IMR-90 (cell line): ENCODE measurements around the gene TOR2A. TPM values are rescaled to one million over a fixed set of nuclear protein-coding genes. Genes with fewer than 3 reads are reported as not detected.
A peak's percentile ranks its signal among the peaks of the same experiment; 100 is the strongest.

ENCODE experiments used
- ATAC-seq: fragments of 200-7000 bp; cut with Tn5 transposase; 2 replicates; pipeline ENCODE4 v1.9.1; 2020; ENCODE audit warnings: low read depth, mild to moderate bottlenecking, moderate library complexity
- BruUV-seq: library from RNA; stranded (reverse); fragments of 400-500 nt; replicated peaks from 2 replicates; lab custom pipeline; 2021; lab: Mats Ljungman, UMichigan
- CTCF ChIA-PET: fragments of 300-600 bp; formaldehyde crosslinking; extraction: SDS; loops from one replicate; lab custom pipeline; 2021; ENCODE audit warnings: antibody characterized with exemption; lab: Yijun Ruan, JAX
- POLR2A ChIA-PET: fragments of 300-600 bp; sonication (Branson Sonifier 250); formaldehyde crosslinking; loops from one replicate; lab custom pipeline; 2022; ENCODE audit warnings: antibody characterized with exemption; ENCODE audit not compliant: unreplicated experiment; lab: Charles Lee
- DNase-seq: peaks from one replicate; pipeline ENCODE4 v3.0.0; 2013
- H2AFZ ChIP-seq: replicated peaks from 2 replicates; pipeline ENCODE3; 2013; ENCODE audit warnings: low read length, mild to moderate bottlenecking; ENCODE audit not compliant: poor library complexity
- H2AK5ac ChIP-seq: 2 replicates; pipeline ENCODE4 v1.6.1; 2013; ENCODE audit warnings: low read depth, low read length, inconsistent platforms
- H2AK9ac ChIP-seq: replicated peaks from 2 replicates; pipeline ENCODE3; 2013; ENCODE audit warnings: mild to moderate bottlenecking, low read depth, low read length, moderate library complexity; ENCODE audit not compliant: poor library complexity
- H2BK120ac ChIP-seq: 2 replicates; pipeline ENCODE4 v1.6.1; 2013; ENCODE audit warnings: low read depth, low read length, inconsistent platforms
- H2BK15ac ChIP-seq: 3 replicates; pipeline ENCODE4 v1.6.1; 2013; ENCODE audit warnings: low read depth, low read length, inconsistent platforms
- H2BK20ac ChIP-seq: 2 replicates; pipeline ENCODE4 v1.6.1; 2013; ENCODE audit warnings: low read depth, mild to moderate bottlenecking, inconsistent platforms, low read length, moderate library complexity
- H2BK5ac ChIP-seq: 2 replicates; pipeline ENCODE4 v1.6.1; 2013; ENCODE audit warnings: mild to moderate bottlenecking, low read depth, low read length, inconsistent platforms; ENCODE audit not compliant: poor library complexity, severe bottlenecking
- H3K14ac ChIP-seq: replicated peaks from 2 replicates; pipeline ENCODE4 v1.6.1; 2013; ENCODE audit warnings: low read depth, low read length, inconsistent platforms
- H3K18ac ChIP-seq: 2 replicates; pipeline ENCODE4 v1.6.1; 2013; ENCODE audit warnings: low read depth, low read length, control low read depth
- H3K23ac ChIP-seq: 2 replicates; pipeline ENCODE4 v1.6.1; 2013; ENCODE audit warnings: low read depth, low read length, inconsistent platforms
- H3K27ac ChIP-seq: 2 replicates; pipeline ENCODE4 v1.5.1; 2013; ENCODE audit warnings: mild to moderate bottlenecking, control low read depth, low read length; ENCODE audit not compliant: insufficient read depth
- H3K27me3 ChIP-seq: 2 replicates; pipeline ENCODE4 v1.6.1; 2013; ENCODE audit warnings: low read length; ENCODE audit not compliant: control insufficient read depth, insufficient read depth
- H3K36me3 ChIP-seq: 2 replicates; pipeline ENCODE4 v1.6.1; 2013; ENCODE audit warnings: low read length, mixed read lengths; ENCODE audit not compliant: control insufficient read depth, insufficient read depth
- H3K4ac ChIP-seq: 2 replicates; pipeline ENCODE4 v1.6.1; 2013; ENCODE audit warnings: low read depth, low read length, inconsistent platforms
- H3K4me1 ChIP-seq: 2 replicates; pipeline ENCODE4 v1.6.1; 2013; ENCODE audit warnings: low read length, mixed read lengths; ENCODE audit not compliant: control insufficient read depth, insufficient read depth
- H3K4me2 ChIP-seq: 2 replicates; pipeline ENCODE4 v1.6.1; 2013; ENCODE audit warnings: low read depth, mild to moderate bottlenecking, control low read depth, low read length, moderate library complexity
- H3K4me3 ChIP-seq: 2 replicates; pipeline ENCODE4 v1.5.1; 2013; ENCODE audit warnings: low read depth, mild to moderate bottlenecking, control low read depth, low read length, moderate library complexity; ENCODE audit not compliant: insufficient read depth
- H3K56ac ChIP-seq: 2 replicates; pipeline ENCODE4 v1.6.1; 2013; ENCODE audit warnings: low read length, inconsistent platforms; ENCODE audit not compliant: insufficient read depth; ENCODE audit errors: extremely low read depth
- H3K79me1 ChIP-seq, 2 experiments: 2 replicates each; pipeline ENCODE4 v1.6.1; 2013; ENCODE audit warnings: low read length in 2 of 2, inconsistent platforms in 1 of 2, low read depth in 1 of 2
- H3K9ac ChIP-seq: 2 replicates; pipeline ENCODE4 v1.6.1; 2013; ENCODE audit warnings: low read depth, low read length, control low read depth
- H3K9me1 ChIP-seq: 2 replicates; pipeline ENCODE4 v1.6.1; 2013; ENCODE audit warnings: low read length, inconsistent platforms; ENCODE audit not compliant: insufficient read depth
- H3K9me3 ChIP-seq: 2 replicates; pipeline ENCODE4 v1.6.1; 2013; ENCODE audit warnings: low read length; ENCODE audit not compliant: control insufficient read depth, insufficient read depth
- H4K20me1 ChIP-seq: 2 replicates; pipeline ENCODE4 v1.6.1; 2013; ENCODE audit warnings: low read length, inconsistent platforms; ENCODE audit not compliant: insufficient read depth
- H4K5ac ChIP-seq: 2 replicates; pipeline ENCODE4 v1.6.1; 2013; ENCODE audit warnings: mild to moderate bottlenecking, low read depth, low read length, control low read depth
- H4K8ac ChIP-seq, 2 experiments: 2 replicates each; pipeline ENCODE4 v1.6.1; 2013; ENCODE audit warnings: low read depth in 2 of 2, low read length in 2 of 2, control low read depth in 1 of 2, inconsistent platforms in 1 of 2
- H4K91ac ChIP-seq: 2 replicates; pipeline ENCODE4 v1.6.1; 2013; ENCODE audit warnings: low read depth, low read length, inconsistent platforms; ENCODE audit not compliant: insufficient read depth
- CEBPB ChIP-seq: IDR thresholded peaks from 2 replicates; pipeline ENCODE4 v1.6.1; 2012; ENCODE audit warnings: low read depth, low read length, improper control_type of control experiment
- CTCF ChIP-seq: conservative IDR thresholded peaks from 2 replicates; pipeline ENCODE4 v1.5.1; 2012; ENCODE audit warnings: mild to moderate bottlenecking, low read depth, low read length, improper control_type of control experiment
- RAD21 ChIP-seq: IDR thresholded peaks from 2 replicates; pipeline ENCODE4 v1.6.1; 2012; ENCODE audit warnings: low read length, improper control_type of control experiment
- WGBS, 2 experiments: methylation state at CpG; one replicate each; pipeline versions ENCODE4 v1.1.5 to v1.1.7; 2013; ENCODE audit warnings: missing lambda C conversion rate in 2 of 2; ENCODE audit not compliant: insufficient read length in 1 of 2; ENCODE audit errors: extremely low coverage in 2 of 2; 5-methylcytosine and 5-hydroxymethylcytosine counted together
- dilution Hi-C: fragments of 300-500 bp; cut with HindIII; formaldehyde crosslinking; loops from one replicate; pipeline ENCODE4 v1.14.3; 2018; ENCODE audit warnings: low sequenced_read_pairs; ENCODE audit not compliant: unreplicated experiment
- in situ Hi-C: fragments of 300-500 bp; cut with MboI; formaldehyde crosslinking; loops from 3 replicates; pipeline ENCODE4 v1.14.3; 2019; ENCODE audit warnings: low sequenced_read_pairs, inconsistent platforms, mixed read lengths
- intact Hi-C: fragments of 100-400 bp; cut with micrococcal nuclease; formaldehyde crosslinking; loops from 2 replicates; pipeline ENCODE4 v1.10.0; 2022
- polyA plus RNA-seq, 3 experiments: library from polyadenylated mRNA; depleted of rRNA; stranded (reverse); fragments of >200 nt; gene quantifications; 2 replicates each; pipeline ENCODE4 v1.2.3, GENCODE V29; 2012; ENCODE audit warnings: low replicate concordance in 1 of 3
- total RNA-seq: library from RNA; depleted of rRNA; stranded (reverse); fragments of >200 nt; gene quantifications from 2 replicates; pipeline ENCODE4 v1.2.3, GENCODE V29; 2012

TOR2A gene
- total and polyA plus RNA-seq, 2 of the 4 experiments (the other 2 are of a cell fraction) = 0.90 to 12.5 TPM

GRCh38 chr9:127763918-127764384 is 28.9 kb upstream of the TOR2A start:
- no peak overlapping the region for H3K56ac ChIP-seq
- intact Hi-C loops = no loop called here

More at GRCh38 chr9:127763918-127764384, 28.9 kb upstream of the TOR2A start:
- Histone ChIP-seq H2BK20ac (no peak overlapping the region), H2BK15ac (no peak overlapping the region), H2BK120ac (no peak overlapping the region), H3K14ac (no peak overlapping the region), H3K4me2 (no peak overlapping the region), H4K20me1 (no peaks in the 10 kb centered on the region), H2AK5ac (no peak overlapping the region), H2AFZ (peak overlapping the region; percentile 3), H3K23ac (no peak overlapping the region), H3K4me1 (peaks cover 2% of the 10 kb centered on the region; the same call in 1 of the 2 replicates), H2AK9ac (no peak overlapping the region), H3K79me1 (no peaks in the 10 kb centered on the region), H3K27me3 (peaks cover 28% of the 10 kb centered on the region), H3K9me3 (no peaks in the 10 kb centered on the region), H3K4me3 (no peak overlapping the region), H3K4ac (no peak overlapping the region), H2BK5ac (no peak overlapping the region), H3K18ac (no peak overlapping the region), H4K5ac (no peak overlapping the region), H3K9ac (no peak overlapping the region), H3K36me3 (no peaks in the 10 kb centered on the region), H3K9me1 (no peaks in the 10 kb centered on the region), H4K8ac (no peak overlapping the region), H3K27ac (no peak overlapping the region), H4K91ac (no peak overlapping the region)
- CTCF ChIA-PET = interaction anchor here (1.0 kb wide), 1 partner anchor 21 kb away, joined by 4 read pairs; no protein-coding TSS in a partner anchor
- no peak for DNase-seq
- dilution Hi-C loops (no loop called here), in situ Hi-C loops (no loop called here)
- no peak for ATAC-seq
- 0 out of 2 replicates have a peak, but pooled peaks have one; percentile 10 for TF ChIP-seq RAD21
- no peak for TF ChIP-seq CEBPB
- 0 out of 2 replicates have a peak, but pooled peaks have one; percentile 24 for TF ChIP-seq CTCF
- POLR2A ChIA-PET = no interaction called here
- BruUV-seq = no TSS peak
- WGBS, 2 experiments = 70% methylated on average over 3 of the region's 7 CpGs; no CpG with 5 or more reads in 1 of the 2 experiments
